ENCODE data around the gene UVRAG. TPM values are rescaled to one million over a fixed set of nuclear protein-coding genes. Genes with fewer than 3 reads are reported as not detected.

UVRAG gene
- total and polyA plus RNA-seq, 2 of the 13 experiments (the other 11 are each of a cell fraction or from before 2014, with no cell fraction given): 9.7 to 17.3 TPM

DNA sequence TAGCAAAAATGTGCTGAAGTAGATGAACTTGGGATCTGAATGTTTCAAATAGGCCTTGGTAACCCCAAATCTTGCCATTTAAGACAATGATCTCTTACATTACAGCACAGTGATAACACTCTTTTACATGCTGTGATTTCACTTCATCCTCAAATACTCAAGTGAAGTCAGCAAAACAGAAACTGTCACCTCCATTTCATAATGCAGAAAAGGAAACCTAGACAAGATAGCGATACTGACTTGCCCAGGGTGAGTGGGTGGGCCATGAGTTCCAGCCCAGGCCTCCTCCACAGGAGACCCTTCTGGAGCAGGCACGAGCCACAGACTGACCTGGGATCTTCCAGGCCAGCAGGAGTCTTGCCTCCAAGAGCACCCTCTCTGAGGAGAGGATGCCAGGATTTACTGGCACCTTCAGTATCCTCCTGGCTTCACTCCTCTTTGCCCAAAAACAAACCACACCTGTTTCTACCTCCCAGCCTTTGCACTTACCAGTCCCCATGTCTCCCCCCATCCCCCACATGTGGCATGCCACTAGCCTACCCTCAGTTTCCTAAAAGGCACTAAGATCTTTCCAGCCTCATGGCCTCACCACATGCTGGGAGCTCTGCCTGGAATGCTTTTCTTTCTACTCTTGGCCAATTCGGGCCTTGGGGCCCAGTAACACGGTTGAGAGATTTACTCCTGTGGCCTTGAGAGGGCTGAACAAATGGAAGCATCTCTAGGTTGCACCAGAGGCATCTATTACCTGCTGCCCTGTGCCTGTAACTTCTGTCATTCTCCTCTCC, 48.4 kb upstream of the UVRAG start:
- no peaks in the 10 kb centered on the region for H3K9me3 ChIP-seq (ENCODE audit: low read length)
- H3K4me3 ChIP-seq (replicated peaks in 1 of 3; ENCODE audit: insufficient read depth in 1 of 3, low read depth in 2 of 3, low read length in 3 of 3): no peak overlapping the region
- FAIRE-seq (peak; percentile 48), DNase-seq (ENCODE audit: low spot score) (peak; percentile 50), ATAC-seq (no peak)
- BruUV-seq (replicated peaks): no TSS peak
- peaks cover 82% of the 10 kb centered on the region for H3K4me1 ChIP-seq (ENCODE audit: insufficient read depth, low read length)
- peaks cover 28% of the 10 kb centered on the region for H3K79me2 ChIP-seq (ENCODE audit: insufficient read depth, low read length)
- H3K36me3 ChIP-seq (replicated peaks in 1 of 2; ENCODE audit: control insufficient read depth in 1 of 2, insufficient read depth in 2 of 2, low read length in 2 of 2): no peaks in the 10 kb centered on the region
- ChIA-PET POLR2A (interaction anchor here (0.7 to 1.8 kb wide), 3 partner anchors 18 to 44 kb away, joined by 3 to 7 read pairs (median 3); no protein-coding TSS in a partner anchor), CTCF (ENCODE audit: low intra/inter-chr PET ratio, low total read pairs) (interaction anchor here (2.7 to 3.6 kb wide), 2 partner anchors 44 to 60 kb away, joined by 19 to 38 read pairs; no protein-coding TSS in a partner anchor)
- no peaks in the 10 kb centered on the region for H3K27me3 ChIP-seq (ENCODE audit: control insufficient read depth in 1 of 2, insufficient read depth in 2 of 2, low read length in 2 of 2)
- intact Hi-C loops (cut with micrococcal nuclease; ENCODE audit: unreplicated experiment) (loop anchor here (5.0 kb wide), 1 partner anchor 36 kb away; no protein-coding TSS in a partner anchor), in situ Hi-C loops (cut with HindIII; ENCODE audit: extremely low pct_ligation_motif_present, low pct_unique_long_range_greater_than_20kb) (loop anchor here (5.0 kb wide), 2 partner anchors 49 to 169 kb away; partner anchors contain the start of gene MOGAT2)
- no peak overlapping the region for H3K27ac ChIP-seq (ENCODE audit: extremely low read length, insufficient read depth, low read length)
- H3K4me2 ChIP-seq (ENCODE audit: low read depth, low read length): no peak overlapping the region
- no peaks in the 10 kb centered on the region for H4K20me1 ChIP-seq (ENCODE audit: insufficient read depth, low read length)
- no peak overlapping the region for H2AFZ ChIP-seq (ENCODE audit: low read length)
- 22% methylated on average over 3 of the region's 4 CpGs for WGBS (ENCODE audit: low lambda C conversion rate)
- H3K9ac ChIP-seq (ENCODE audit: insufficient read depth, low read depth, low read length): no peak overlapping the region
- no peak for TF ChIP-seq KDM2A (CRISPR knock-in tag; IDR thresholded peaks at IDR 0.05; ENCODE audit: borderline replicate concordance, low read depth)
- no peak for TF ChIP-seq ZNF703 (CRISPR knock-in tag; IDR thresholded peaks at IDR 0.05; ENCODE audit: borderline replicate concordance)
- TF ChIP-seq ZSCAN31 (CRISPR knock-in tag; IDR thresholded peaks at IDR 0.05; ENCODE audit: low read depth): no peak
- no peak for TF ChIP-seq ZFYVE20 (CRISPR knock-in tag; IDR thresholded peaks at IDR 0.05; ENCODE audit: borderline replicate concordance, low read depth)
- no peak for TF ChIP-seq ZNF44 (CRISPR knock-in tag; IDR thresholded peaks at IDR 0.05)
- TF ChIP-seq, protein P1, sequence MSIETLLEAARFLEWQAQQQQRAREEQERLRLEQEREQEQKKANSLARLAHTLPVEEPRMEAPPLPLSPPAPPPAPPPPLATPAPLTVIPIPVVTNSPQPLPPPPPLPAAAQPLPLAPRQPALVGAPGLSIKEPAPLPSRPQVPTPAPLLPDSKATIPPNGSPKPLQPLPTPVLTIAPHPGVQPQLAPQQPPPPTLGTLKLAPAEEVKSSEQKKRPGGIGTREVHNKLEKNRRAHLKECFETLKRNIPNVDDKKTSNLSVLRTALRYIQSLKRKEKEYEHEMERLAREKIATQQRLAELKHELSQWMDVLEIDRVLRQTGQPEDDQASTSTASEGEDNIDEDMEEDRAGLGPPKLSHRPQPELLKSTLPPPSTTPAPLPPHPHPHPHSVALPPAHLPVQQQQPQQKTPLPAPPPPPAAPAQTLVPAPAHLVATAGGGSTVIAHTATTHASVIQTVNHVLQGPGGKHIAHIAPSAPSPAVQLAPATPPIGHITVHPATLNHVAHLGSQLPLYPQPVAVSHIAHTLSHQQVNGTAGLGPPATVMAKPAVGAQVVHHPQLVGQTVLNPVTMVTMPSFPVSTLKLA (IDR thresholded peaks at IDR 0.05): no peak
- TF ChIP-seq MAFG (CRISPR knock-in tag; IDR thresholded peaks at IDR 0.05): no peak
- TF ChIP-seq BCL6 (CRISPR knock-in tag; IDR thresholded peaks at IDR 0.05): 0 out of 2 replicates have a peak, but pooled peaks have one; percentile 27
- TF ChIP-seq ZNF160 (CRISPR knock-in tag; IDR thresholded peaks at IDR 0.05): no peak
- TF ChIP-seq, protein P2, sequence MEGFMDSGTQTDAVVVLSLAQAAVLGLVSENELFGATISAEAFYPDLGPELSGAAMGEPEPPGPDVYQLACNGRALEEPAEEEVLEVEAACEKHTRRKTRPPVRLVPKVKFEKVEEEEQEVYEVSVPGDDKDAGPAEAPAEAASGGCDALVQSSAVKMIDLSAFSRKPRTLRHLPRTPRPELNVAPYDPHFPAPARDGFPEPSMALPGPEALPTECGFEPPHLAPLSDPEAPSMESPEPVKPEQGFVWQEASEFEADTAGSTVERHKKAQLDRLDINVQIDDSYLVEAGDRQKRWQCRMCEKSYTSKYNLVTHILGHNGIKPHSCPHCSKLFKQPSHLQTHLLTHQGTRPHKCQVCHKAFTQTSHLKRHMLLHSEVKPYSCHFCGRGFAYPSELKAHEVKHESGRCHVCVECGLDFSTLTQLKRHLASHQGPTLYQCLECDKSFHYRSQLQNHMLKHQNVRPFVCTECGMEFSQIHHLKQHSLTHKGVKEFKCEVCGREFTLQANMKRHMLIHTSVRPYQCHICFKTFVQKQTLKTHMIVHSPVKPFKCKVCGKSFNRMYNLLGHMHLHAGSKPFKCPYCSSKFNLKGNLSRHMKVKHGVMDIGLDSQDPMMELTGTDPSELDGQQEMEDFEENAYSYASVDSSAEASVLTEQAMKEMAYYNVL (CRISPR knock-in tag; IDR thresholded peaks at IDR 0.05; ENCODE audit: borderline replicate concordance): no peak
- TF ChIP-seq ZNF660 (CRISPR knock-in tag; IDR thresholded peaks at IDR 0.05; ENCODE audit: borderline replicate concordance, low read depth): no peak

Data from HepG2 (cell line).